Peyer's patch (tissue), 4 donors: ENCODE data around the gene MRPL34.

Source experiments
- POLR2A ChIP-seq, 2 donors: fragments of 450-650 bp; IDR thresholded peaks; one replicate each; pipeline ENCODE4 v1.5.1; 2017; ENCODE audit warnings: antibody characterized with exemption in 2 of 2, mild to moderate bottlenecking in 2 of 2, moderate library complexity in 2 of 2
- TF ChIP-seq, protein P1 (sequence below), 6 experiments: fragments of 450-650 bp in 4 of 6; fragments of 200-600 bp in 2 of 6; sonication (generic) in 1 of 6; IDR thresholded peaks; one replicate each; pipeline ENCODE4 v1.5.1; 2017 to 2019; ENCODE audit warnings: antibody characterized with exemption in 6 of 6, mild to moderate bottlenecking in 3 of 6, moderate library complexity in 1 of 6

DNA sequence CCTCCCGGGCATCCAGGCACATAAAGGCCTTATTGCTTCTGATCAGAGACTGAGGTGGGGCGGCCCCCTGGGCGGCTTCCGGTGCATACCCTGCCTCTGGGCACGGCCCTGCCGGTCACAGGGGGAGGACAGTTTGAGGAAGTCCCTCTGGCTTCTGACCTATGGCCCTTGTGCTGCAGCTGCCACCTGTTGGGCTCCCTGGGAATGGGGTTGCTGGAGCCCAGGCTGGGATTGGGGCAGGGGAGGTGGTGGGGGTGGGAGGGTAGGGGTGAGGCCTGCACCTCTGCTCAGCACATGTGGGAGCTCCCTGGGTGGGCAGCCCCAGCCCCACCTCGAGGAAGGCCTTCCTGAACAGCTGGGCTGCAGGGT, 18.3 kb downstream of the MRPL34 start:
- TF ChIP-seq, protein P1, sequence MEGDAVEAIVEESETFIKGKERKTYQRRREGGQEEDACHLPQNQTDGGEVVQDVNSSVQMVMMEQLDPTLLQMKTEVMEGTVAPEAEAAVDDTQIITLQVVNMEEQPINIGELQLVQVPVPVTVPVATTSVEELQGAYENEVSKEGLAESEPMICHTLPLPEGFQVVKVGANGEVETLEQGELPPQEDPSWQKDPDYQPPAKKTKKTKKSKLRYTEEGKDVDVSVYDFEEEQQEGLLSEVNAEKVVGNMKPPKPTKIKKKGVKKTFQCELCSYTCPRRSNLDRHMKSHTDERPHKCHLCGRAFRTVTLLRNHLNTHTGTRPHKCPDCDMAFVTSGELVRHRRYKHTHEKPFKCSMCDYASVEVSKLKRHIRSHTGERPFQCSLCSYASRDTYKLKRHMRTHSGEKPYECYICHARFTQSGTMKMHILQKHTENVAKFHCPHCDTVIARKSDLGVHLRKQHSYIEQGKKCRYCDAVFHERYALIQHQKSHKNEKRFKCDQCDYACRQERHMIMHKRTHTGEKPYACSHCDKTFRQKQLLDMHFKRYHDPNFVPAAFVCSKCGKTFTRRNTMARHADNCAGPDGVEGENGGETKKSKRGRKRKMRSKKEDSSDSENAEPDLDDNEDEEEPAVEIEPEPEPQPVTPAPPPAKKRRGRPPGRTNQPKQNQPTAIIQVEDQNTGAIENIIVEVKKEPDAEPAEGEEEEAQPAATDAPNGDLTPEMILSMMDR (IDR thresholded peaks at IDR 0.05), result no peak
- no peak for TF ChIP-seq POLR2A (IDR thresholded peaks at IDR 0.05)
